Fibroblast of lung (primary cell): ENCODE results near the gene FRA10AC1. TPM values are rescaled to one million over a fixed set of nuclear protein-coding genes. Genes with fewer than 3 reads are reported as not detected.

ENCODE experiments used
- DNase-seq, 2 donors: peaks; one replicate each; pipeline versions ENCODE4 v3.0.0 to v3.0.0-alpha.2; 2010; ENCODE audit warnings: low read depth in 2 of 2
- H2AFZ ChIP-seq: 2 replicates; pipeline ENCODE4 v1.5.1; 2012; ENCODE audit warnings: low read length, control low read depth, inconsistent platforms
- H3K27ac ChIP-seq: 2 replicates; pipeline ENCODE4 v1.5.1; 2011; ENCODE audit warnings: low read length, control low read depth; ENCODE audit not compliant: insufficient read depth
- H3K27me3 ChIP-seq: 2 replicates; pipeline ENCODE4 v1.5.1; 2011; ENCODE audit warnings: mild to moderate bottlenecking, low read length; ENCODE audit not compliant: control insufficient read depth, insufficient read depth
- H3K36me3 ChIP-seq: 2 replicates; pipeline ENCODE4 v1.5.1; 2011; ENCODE audit warnings: low read length; ENCODE audit not compliant: control insufficient read depth, insufficient read depth
- H3K4me1 ChIP-seq: 2 replicates; pipeline ENCODE4 v1.5.1; 2011; ENCODE audit warnings: low read length; ENCODE audit not compliant: control insufficient read depth, insufficient read depth; ENCODE audit errors: extremely low read depth
- H3K4me2 ChIP-seq: 2 replicates; pipeline ENCODE4 v1.5.1; 2011; ENCODE audit warnings: low read length, control low read depth; ENCODE audit not compliant: insufficient read depth; ENCODE audit errors: extremely low read depth
- H3K4me3 ChIP-seq, 4 experiments: fragments of 200-600 bp in 1 of 4; sonication (generic) in 1 of 4; replicated peaks in 1 of 4; 2 replicates each; pipeline ENCODE4 v1.5.1; 2011 to 2016; ENCODE audit warnings: low read length in 4 of 4, low read depth in 3 of 4, mild to moderate bottlenecking in 3 of 4, control low read depth in 2 of 4, inconsistent platforms in 1 of 4, mixed read lengths in 1 of 4; ENCODE audit not compliant: insufficient read depth in 1 of 4; ENCODE audit errors: control extremely low read depth in 1 of 4
- H3K79me2 ChIP-seq: 2 replicates; pipeline ENCODE4 v1.5.1; 2012; ENCODE audit warnings: mild to moderate bottlenecking, low read length, inconsistent platforms; ENCODE audit not compliant: control insufficient read depth, insufficient read depth
- H3K9ac ChIP-seq: 2 replicates; pipeline ENCODE4 v1.5.1; 2011; ENCODE audit warnings: mild to moderate bottlenecking, low read length, control low read depth; ENCODE audit not compliant: insufficient read depth
- H3K9me3 ChIP-seq: 2 replicates; pipeline ENCODE4 v1.5.1; 2012; ENCODE audit warnings: low read depth, low read length; ENCODE audit not compliant: control insufficient read depth, insufficient read depth
- H4K20me1 ChIP-seq: 2 replicates; pipeline ENCODE4 v1.5.1; 2011; ENCODE audit warnings: low read length; ENCODE audit not compliant: control insufficient read depth, insufficient read depth; ENCODE audit errors: extremely low read depth
- EZH2 ChIP-seq: IDR thresholded peaks from 2 replicates; pipeline ENCODE4 v1.5.1; 2012; ENCODE audit warnings: low read length, control low read depth, mild to moderate bottlenecking; ENCODE audit errors: missing control alignments
- polyA plus RNA-seq, 2 donors: library from polyadenylated mRNA; depleted of rRNA in 1 of 2; stranded (reverse) in 1 of 2; unstranded in 1 of 2; fragments of >200 nt; gene quantifications; 2 replicates each; pipeline ENCODE4 v1.2.1, GENCODE V29; 2011 to 2012; ENCODE audit warnings: missing spikeins in 1 of 2
- total RNA-seq: library from RNA; depleted of rRNA; stranded (reverse); fragments of >200 nt; gene quantifications from 2 replicates; pipeline ENCODE4 v1.2.1, GENCODE V29; 2014
- TF ChIP-seq, protein P1 (sequence below), 2 donors: IDR thresholded peaks in 1 of 2; conservative IDR thresholded peaks in 1 of 2; 1 replicate in 1 of 2; 2 replicates in 1 of 2; pipeline ENCODE4 v1.5.1; 2011 to 2012; ENCODE audit warnings: low read length in 2 of 2, control low read depth in 1 of 2, inconsistent platforms in 1 of 2, low read depth in 1 of 2, mild to moderate bottlenecking in 1 of 2

The FRA10AC1 gene
- total and polyA plus RNA-seq, 2 donors (not counting 1 experiment from before 2014, with no cell fraction given): 7.1 to 9.4 TPM

DNA sequence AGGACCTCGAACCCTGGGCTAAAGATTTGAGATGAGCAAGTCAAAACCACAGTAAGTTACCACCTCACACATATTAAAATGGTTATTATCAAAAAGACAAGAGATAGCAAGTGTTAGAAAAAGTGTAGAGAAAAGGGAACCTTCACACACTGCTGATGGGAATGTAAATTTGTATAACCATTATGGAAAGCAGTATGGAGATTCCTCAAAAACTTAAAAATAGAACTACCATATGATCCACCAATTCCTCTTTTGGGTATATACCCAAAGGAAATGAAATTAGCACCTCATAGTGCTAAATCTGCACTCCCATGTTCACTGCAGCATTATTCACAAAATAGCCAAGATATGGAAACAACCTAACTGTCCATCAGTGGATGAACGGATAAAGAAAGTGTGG, 20.8 kb upstream of the FRA10AC1 start:
- DNase-seq: no peak
- no peak overlapping the region for H3K4me3 ChIP-seq
- H4K20me1 ChIP-seq: no peaks in the 10 kb centered on the region
- H3K9ac ChIP-seq: no peak overlapping the region
- H3K9me3 ChIP-seq: no peaks in the 10 kb centered on the region
- no peak overlapping the region for H3K27ac ChIP-seq
- no peak overlapping the region for H3K4me2 ChIP-seq
- no peaks in the 10 kb centered on the region for H3K79me2 ChIP-seq
- H3K4me1 ChIP-seq: no peaks in the 10 kb centered on the region
- no peaks in the 10 kb centered on the region for H3K36me3 ChIP-seq
- TF ChIP-seq, protein P1, sequence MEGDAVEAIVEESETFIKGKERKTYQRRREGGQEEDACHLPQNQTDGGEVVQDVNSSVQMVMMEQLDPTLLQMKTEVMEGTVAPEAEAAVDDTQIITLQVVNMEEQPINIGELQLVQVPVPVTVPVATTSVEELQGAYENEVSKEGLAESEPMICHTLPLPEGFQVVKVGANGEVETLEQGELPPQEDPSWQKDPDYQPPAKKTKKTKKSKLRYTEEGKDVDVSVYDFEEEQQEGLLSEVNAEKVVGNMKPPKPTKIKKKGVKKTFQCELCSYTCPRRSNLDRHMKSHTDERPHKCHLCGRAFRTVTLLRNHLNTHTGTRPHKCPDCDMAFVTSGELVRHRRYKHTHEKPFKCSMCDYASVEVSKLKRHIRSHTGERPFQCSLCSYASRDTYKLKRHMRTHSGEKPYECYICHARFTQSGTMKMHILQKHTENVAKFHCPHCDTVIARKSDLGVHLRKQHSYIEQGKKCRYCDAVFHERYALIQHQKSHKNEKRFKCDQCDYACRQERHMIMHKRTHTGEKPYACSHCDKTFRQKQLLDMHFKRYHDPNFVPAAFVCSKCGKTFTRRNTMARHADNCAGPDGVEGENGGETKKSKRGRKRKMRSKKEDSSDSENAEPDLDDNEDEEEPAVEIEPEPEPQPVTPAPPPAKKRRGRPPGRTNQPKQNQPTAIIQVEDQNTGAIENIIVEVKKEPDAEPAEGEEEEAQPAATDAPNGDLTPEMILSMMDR (conservative IDR thresholded peaks at IDR 0.05 in 1 of 2, IDR thresholded peaks at IDR 0.05 in 1 of 2; ENCODE audit: low read depth in 1 of 2, low read length in 2 of 2): no peak
- no peak for TF ChIP-seq EZH2
- peaks cover 4% of the 10 kb centered on the region for H3K27me3 ChIP-seq
- no peak overlapping the region for H2AFZ ChIP-seq

DNA sequence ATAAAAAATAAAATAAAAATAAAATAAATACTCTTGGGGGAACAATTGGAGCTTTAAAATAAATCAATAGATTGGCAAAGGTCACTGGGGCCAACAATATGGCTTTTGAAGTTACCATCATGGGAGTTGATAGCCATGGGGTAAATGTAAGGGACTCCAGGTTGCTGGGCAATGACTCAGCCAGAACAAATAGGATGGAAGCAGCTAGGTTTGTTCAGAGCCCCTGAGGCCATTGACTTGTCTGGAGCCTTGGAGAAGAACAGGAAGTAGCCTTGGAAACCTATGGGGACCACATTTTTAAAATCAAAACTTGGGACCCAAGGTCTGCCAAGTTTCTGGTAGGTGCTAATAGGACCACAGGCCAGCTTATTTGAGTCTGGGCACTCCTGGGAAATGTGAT, 20.2 kb upstream of the FRA10AC1 start:
- no peak overlapping the region for H3K4me3 ChIP-seq
- no peaks in the 10 kb centered on the region for H3K4me1 ChIP-seq
- H2AFZ ChIP-seq: no peak overlapping the region
- H3K4me2 ChIP-seq: no peak overlapping the region
- DNase-seq: no peak
- H3K9me3 ChIP-seq: no peaks in the 10 kb centered on the region
- no peak overlapping the region for H3K27ac ChIP-seq
- TF ChIP-seq, protein P1 (conservative IDR thresholded peaks at IDR 0.05 in 1 of 2, IDR thresholded peaks at IDR 0.05 in 1 of 2; ENCODE audit: low read depth in 1 of 2, low read length in 2 of 2): no peak
- no peak for TF ChIP-seq EZH2
- H3K27me3 ChIP-seq: peaks cover 4% of the 10 kb centered on the region
- H3K9ac ChIP-seq: no peak overlapping the region
- no peaks in the 10 kb centered on the region for H3K36me3 ChIP-seq
- H3K79me2 ChIP-seq: no peaks in the 10 kb centered on the region
- no peaks in the 10 kb centered on the region for H4K20me1 ChIP-seq

DNA sequence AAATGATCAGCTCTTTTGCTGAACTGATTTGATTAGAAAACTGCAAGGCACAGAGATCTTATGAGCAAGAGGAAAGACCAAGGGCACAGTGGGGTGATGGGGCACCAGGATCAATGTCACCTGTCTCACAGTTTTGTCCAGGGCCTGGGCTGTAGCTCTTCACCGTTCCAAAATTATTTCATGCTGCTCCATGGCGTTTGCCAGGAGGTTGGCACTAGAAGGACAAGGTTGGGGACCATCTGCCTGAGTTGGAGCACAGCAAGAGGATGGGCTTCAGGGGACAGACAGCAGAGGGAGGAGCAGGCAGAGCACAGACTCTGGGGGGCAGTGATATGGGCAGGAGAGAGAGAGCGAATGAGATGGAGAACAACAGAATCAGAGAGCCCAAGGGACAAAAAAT, 17.5 kb upstream of the FRA10AC1 start:
- TF ChIP-seq, protein P1 (conservative IDR thresholded peaks at IDR 0.05 in 1 of 2, IDR thresholded peaks at IDR 0.05 in 1 of 2; ENCODE audit: low read depth in 1 of 2, low read length in 2 of 2): no peak
- TF ChIP-seq EZH2: no peak
- H3K36me3 ChIP-seq: no peaks in the 10 kb centered on the region
- H2AFZ ChIP-seq: no peak overlapping the region
- no peaks in the 10 kb centered on the region for H4K20me1 ChIP-seq
- H3K4me2 ChIP-seq: no peak overlapping the region
- H3K4me3 ChIP-seq: no peak overlapping the region
- no peaks in the 10 kb centered on the region for H3K4me1 ChIP-seq
- no peak overlapping the region for H3K9ac ChIP-seq
- H3K27me3 ChIP-seq: peaks cover 6% of the 10 kb centered on the region
- no peak for DNase-seq
- H3K9me3 ChIP-seq: no peaks in the 10 kb centered on the region
- H3K79me2 ChIP-seq: no peaks in the 10 kb centered on the region
- no peak overlapping the region for H3K27ac ChIP-seq
